ENCODE results near the gene GRB10.

GRCh38 chr7:50822110-50822509, 39.4 kb upstream of the GRB10 start:
- TF ChIP-seq CTCF (IDR thresholded peaks at IDR 0.05; ENCODE audit: low read depth, low read length), result no peak
- TF ChIP-seq EZH2phosphoT487 (IDR thresholded peaks at IDR 0.05; ENCODE audit: low read depth), result no peak
